ENCODE results near the gene CDHR4. TPM values are rescaled to one million over a fixed set of nuclear protein-coding genes. Genes with fewer than 3 reads are reported as not detected.

Gene CDHR4
- total and polyA plus RNA-seq, 2 donors (not counting 1 experiment from before 2014, with no cell fraction given) = 0.18 to 0.32 TPM

GRCh38 chr3:49780080-49780974, 19.3 kb downstream of the CDHR4 start:
- ChIA-PET POLR2A (no interaction called here), CTCF (interaction anchor here (0.6 kb wide), 1 partner anchor 1997 kb away, joined by 3 read pairs; no protein-coding TSS in a partner anchor)
- Histone ChIP-seq H4K20me1 (ENCODE audit: control insufficient read depth, insufficient read depth, low read length, poor library complexity, severe bottlenecking) (peaks cover 54% of the 10 kb centered on the region), H3K4me1 (ENCODE audit: control insufficient read depth in 2 of 2, insufficient read depth in 2 of 2, low read length in 2 of 2) (peaks cover 7 to 15% of the 10 kb centered on the region in 2 donors), H3K36me3 (replicated peaks in 1 of 2; ENCODE audit: control extremely low read depth in 1 of 2, control insufficient read depth in 1 of 2, extremely low read depth in 1 of 2, insufficient read depth in 2 of 2, low read length in 1 of 2) (peaks cover 8 to 28% of the 10 kb centered on the region in 2 experiments), H3K27ac (ENCODE audit: low read length in 2 of 2) (no peak overlapping the region), H2AFZ (ENCODE audit: insufficient read depth, low read depth, low read length, poor library complexity, severe bottlenecking) (no peak overlapping the region), H3K9ac (ENCODE audit: low read length) (no peak overlapping the region), H3K4me3 (ENCODE audit: control extremely low read depth in 1 of 5, extremely low read depth in 1 of 5, insufficient read depth in 1 of 5, low read depth in 2 of 5, low read length in 4 of 5) (no peak overlapping the region), H3K4me2 (replicated peaks; ENCODE audit: low read depth, low read length, poor library complexity, severe bottlenecking) (no peak overlapping the region), H3K27me3 (replicated peaks in 1 of 4; ENCODE audit: control extremely low read depth in 1 of 4, control insufficient read depth in 3 of 4, insufficient read depth in 4 of 4, low read length in 3 of 4) (no peaks in the 10 kb centered on the region), H3K9me3 (ENCODE audit: control extremely low read depth in 1 of 3, control insufficient read depth in 2 of 3, insufficient read depth in 1 of 3, low read length in 2 of 3) (no peaks in the 10 kb centered on the region), H3K79me2 (ENCODE audit: control insufficient read depth, insufficient read depth, low read length) (peaks cover 99% of the 10 kb centered on the region)
- Mint-ChIP-seq H3K4me3 (no peak overlapping the region), H3K27ac (no peak overlapping the region), H3K9me3 (ENCODE audit: insufficient read depth) (no peaks in the 10 kb centered on the region), H3K4me1 (peaks cover 30% of the 10 kb centered on the region), H3K27me3 (no peaks in the 10 kb centered on the region)
- intact Hi-C loops (cut with micrococcal nuclease) = loop anchor here (10.0 kb wide), 1 partner anchor 54 kb away; no protein-coding TSS in a partner anchor
- no peak for DNase-seq
- no peak for ATAC-seq (ENCODE audit: low read depth)
- WGBS (ENCODE audit: insufficient coverage) = 100% methylated on average over 2 of the region's 4 CpGs
- no peak for TF ChIP-seq CTCF (IDR thresholded peaks at IDR 0.05)
- TF ChIP-seq EZH2 (IDR thresholded peaks at IDR 0.05; ENCODE audit: borderline replicate concordance, insufficient read depth, low read depth, low read length, poor library complexity, severe bottlenecking) = no peak

All from B cell (primary cell).